Tibial nerve (tissue), 4 donors: ENCODE results near the gene IER2.
"Not testable (repeated sequence)": the region's sequence is repeated elsewhere in the genome, so short reads cannot be mapped to it uniquely, and the experiment has no call there.

ENCODE experiments used
- CTCF ChIP-seq, 5 experiments: fragments of 200-600 bp in 3 of 5; fragments of 450-650 bp in 2 of 5; sonication (generic) in 3 of 5; IDR thresholded peaks; one replicate each; pipeline ENCODE4 v1.5.1; 2016 to 2019; ENCODE audit warnings: antibody characterized with exemption in 5 of 5, mild to moderate bottlenecking in 3 of 5, moderate library complexity in 2 of 5
- EP300 ChIP-seq, 2 donors: sonication (generic); formaldehyde crosslinking; IDR thresholded peaks; one replicate each; pipeline ENCODE4 v1.6.1; 2017; ENCODE audit warnings: antibody characterized with exemption in 2 of 2, mild to moderate bottlenecking in 1 of 2
- POLR2A ChIP-seq, 2 donors: fragments of 450-650 bp; IDR thresholded peaks; one replicate each; pipeline ENCODE4 v1.6.1; 2017; ENCODE audit warnings: antibody characterized with exemption in 2 of 2, mild to moderate bottlenecking in 2 of 2, moderate library complexity in 2 of 2

GRCh38 chr19:13177584-13177983, 27.4 kb downstream of the IER2 start:
- not testable (repeated sequence) for TF ChIP-seq CTCF, EP300, POLR2A (IDR thresholded peaks at IDR 0.05)
